WERI-Rb-1 (cell line): ENCODE results near the gene CPNE5.

ENCODE experiments used
- DNase-seq: peaks from one replicate; pipeline ENCODE4 v3.0.0-alpha.2; 2020
- H3K27ac ChIP-seq: fragments of 250-450 bp; sonication (Bioruptor Pico); 2 replicates; pipeline ENCODE4 v1.5.1; 2020; ENCODE audit warnings: mild to moderate bottlenecking, moderate library complexity
- H3K27me3 ChIP-seq: fragments of 250-450 bp; sonication (Bioruptor Pico); 2 replicates; pipeline ENCODE4 v1.5.1; 2021; ENCODE audit warnings: mild to moderate bottlenecking, low read depth, moderate library complexity; ENCODE audit not compliant: insufficient read depth, severe bottlenecking
- H3K36me3 ChIP-seq: fragments of 250-450 bp; sonication (Bioruptor Pico); 2 replicates; pipeline ENCODE4 v1.5.1; 2020; ENCODE audit warnings: mild to moderate bottlenecking, moderate library complexity
- H3K4me3 ChIP-seq: 2 replicates; pipeline ENCODE4 v1.5.1; 2011; ENCODE audit warnings: low read depth, mild to moderate bottlenecking, control low read depth, low read length
- H3K9me3 ChIP-seq: fragments of 250-450 bp; sonication (Bioruptor Pico); 2 replicates; pipeline ENCODE4 v1.5.1; 2021; ENCODE audit warnings: mild to moderate bottlenecking, moderate library complexity; ENCODE audit not compliant: severe bottlenecking
- TF ChIP-seq, protein P1 (sequence below): IDR thresholded peaks from 2 replicates; pipeline ENCODE4 v1.5.1; 2011; ENCODE audit warnings: low read depth, mild to moderate bottlenecking, control low read depth, inconsistent platforms, low read length

CPNE5 gene

DNA sequence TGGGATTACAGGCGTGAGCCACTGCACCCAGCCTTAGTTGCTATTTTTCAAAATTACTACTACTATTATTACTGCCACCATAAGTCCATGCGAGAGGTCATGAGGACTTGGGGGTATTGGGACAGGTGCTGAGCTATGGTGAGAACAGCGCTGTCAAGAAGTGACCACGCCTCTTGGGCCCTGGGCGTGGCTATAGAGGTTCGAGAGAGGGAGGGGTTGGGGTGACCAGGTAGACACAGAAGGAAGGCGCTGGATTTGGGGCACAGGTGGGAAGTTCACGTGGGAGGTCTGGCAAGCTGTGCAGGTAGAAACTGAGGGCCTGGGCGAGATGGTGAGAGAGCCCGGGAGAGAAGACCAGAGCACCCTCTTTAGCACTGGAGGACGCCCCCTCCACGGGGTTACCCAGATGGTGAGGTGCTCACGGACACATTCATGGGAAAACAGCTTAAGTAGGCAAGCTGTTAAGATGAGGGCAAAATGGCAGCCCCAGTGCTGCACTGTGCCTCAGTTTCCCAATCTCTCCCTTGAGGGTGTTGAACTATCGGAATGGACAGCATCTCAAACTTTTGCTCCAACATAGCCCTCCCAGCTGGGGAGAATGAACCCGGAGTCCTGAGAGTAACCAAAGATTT lies 80.6 kb downstream of the CPNE5 start:
- DNase-seq: peak; percentile 52
- Histone ChIP-seq H3K27ac (no peak overlapping the region), H3K9me3 (no peaks in the 10 kb centered on the region), H3K4me3 (peak overlapping the region; percentile 7; the same call in 1 of the 2 replicates), H3K27me3 (no peaks in the 10 kb centered on the region), H3K36me3 (no peaks in the 10 kb centered on the region)
- TF ChIP-seq, protein P1, sequence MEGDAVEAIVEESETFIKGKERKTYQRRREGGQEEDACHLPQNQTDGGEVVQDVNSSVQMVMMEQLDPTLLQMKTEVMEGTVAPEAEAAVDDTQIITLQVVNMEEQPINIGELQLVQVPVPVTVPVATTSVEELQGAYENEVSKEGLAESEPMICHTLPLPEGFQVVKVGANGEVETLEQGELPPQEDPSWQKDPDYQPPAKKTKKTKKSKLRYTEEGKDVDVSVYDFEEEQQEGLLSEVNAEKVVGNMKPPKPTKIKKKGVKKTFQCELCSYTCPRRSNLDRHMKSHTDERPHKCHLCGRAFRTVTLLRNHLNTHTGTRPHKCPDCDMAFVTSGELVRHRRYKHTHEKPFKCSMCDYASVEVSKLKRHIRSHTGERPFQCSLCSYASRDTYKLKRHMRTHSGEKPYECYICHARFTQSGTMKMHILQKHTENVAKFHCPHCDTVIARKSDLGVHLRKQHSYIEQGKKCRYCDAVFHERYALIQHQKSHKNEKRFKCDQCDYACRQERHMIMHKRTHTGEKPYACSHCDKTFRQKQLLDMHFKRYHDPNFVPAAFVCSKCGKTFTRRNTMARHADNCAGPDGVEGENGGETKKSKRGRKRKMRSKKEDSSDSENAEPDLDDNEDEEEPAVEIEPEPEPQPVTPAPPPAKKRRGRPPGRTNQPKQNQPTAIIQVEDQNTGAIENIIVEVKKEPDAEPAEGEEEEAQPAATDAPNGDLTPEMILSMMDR: no peak

- no peak overlapping the region for H3K27ac ChIP-seq
- no peaks in the 10 kb centered on the region for H3K36me3 ChIP-seq
- TF ChIP-seq, protein P1: no peak
- no peak overlapping the region for H3K4me3 ChIP-seq
- H3K27me3 ChIP-seq: no peaks in the 10 kb centered on the region
- no peak for DNase-seq
- H3K9me3 ChIP-seq: no peaks in the 10 kb centered on the region
Observed at GRCh38 chr6:36757943-36758508, 81.2 kb downstream of the CPNE5 start.

GRCh38 chr6:36757206-36757605 lies 82.0 kb downstream of the CPNE5 start:
- H3K4me3 ChIP-seq: no peak overlapping the region
- H3K27ac ChIP-seq: no peak overlapping the region
- no peak for DNase-seq
- TF ChIP-seq, protein P1: no peak
- H3K27me3 ChIP-seq: no peaks in the 10 kb centered on the region
- no peaks in the 10 kb centered on the region for H3K9me3 ChIP-seq
- no peaks in the 10 kb centered on the region for H3K36me3 ChIP-seq

DNA sequence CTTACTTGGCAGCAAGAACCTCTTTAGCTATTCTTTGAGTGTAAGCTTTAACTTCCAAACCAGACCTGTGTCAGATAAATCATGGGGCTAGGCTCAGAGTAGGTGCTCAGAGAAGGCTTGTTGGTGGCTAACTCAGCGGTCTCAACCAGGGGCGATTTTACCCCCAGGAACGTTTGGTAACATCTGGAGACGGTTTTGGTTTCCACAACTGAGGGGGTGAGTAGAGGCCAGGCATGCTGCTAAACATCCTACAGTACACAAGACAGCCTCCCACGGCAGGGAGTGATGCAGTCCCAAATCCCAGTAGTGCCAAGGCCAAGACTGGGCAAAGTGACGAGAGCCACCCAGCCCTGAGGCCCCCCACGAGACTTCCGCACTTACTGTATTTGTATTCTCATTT lies 82.5 kb downstream of the CPNE5 start:
- no peak for DNase-seq
- Histone ChIP-seq H3K4me3 (no peak overlapping the region), H3K27ac (no peak overlapping the region), H3K9me3 (no peaks in the 10 kb centered on the region), H3K36me3 (no peaks in the 10 kb centered on the region), H3K27me3 (no peaks in the 10 kb centered on the region)
- TF ChIP-seq, protein P1: no peak

DNA sequence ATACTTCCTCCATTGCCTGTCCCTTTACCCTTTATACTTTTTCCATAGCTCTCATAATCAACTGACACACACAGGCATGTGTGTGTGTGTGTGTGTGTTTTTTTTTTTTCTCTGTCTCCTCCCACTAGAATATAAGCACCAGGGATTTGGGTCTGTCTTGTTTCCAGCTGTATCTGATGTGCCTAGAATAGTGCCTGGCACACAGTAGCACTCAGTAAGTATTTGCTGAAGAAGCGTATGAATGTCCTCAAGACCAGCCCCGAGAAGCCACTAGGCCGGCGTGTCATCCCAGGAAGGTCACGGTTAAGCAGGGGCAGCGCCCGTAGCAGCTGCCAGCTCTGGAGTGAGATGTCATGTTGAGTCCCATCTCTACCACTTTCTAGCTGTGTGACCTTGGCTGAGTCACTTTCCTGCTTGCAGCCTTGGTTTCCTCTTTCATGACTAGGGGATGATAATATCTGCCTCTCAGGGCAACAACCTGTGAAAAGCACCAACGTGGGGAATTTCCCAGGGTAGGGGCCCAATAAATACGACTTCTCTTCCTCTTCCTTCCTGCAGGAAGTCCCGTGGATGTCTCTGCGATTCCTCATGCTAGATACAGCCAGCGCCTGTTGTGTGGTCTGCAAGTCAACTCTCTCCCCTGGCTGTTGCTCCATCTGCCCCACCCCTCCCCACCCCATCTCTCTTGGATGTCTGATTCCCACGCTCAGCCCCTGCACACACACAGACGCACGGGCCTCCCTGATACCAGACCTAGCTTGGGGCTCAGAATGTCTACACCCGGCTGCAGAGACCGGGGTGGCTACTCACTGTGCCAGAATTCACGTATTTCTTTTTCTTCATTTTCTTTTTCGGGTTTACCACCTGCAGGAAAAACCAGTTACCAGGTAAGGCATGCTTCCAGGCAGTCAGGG lies 83.6 kb downstream of the CPNE5 start:
- TF ChIP-seq, protein P1: no peak
- no peak overlapping the region for H3K4me3 ChIP-seq

More for the DNA sequence above, 83.6 kb downstream of the CPNE5 start:
- H3K36me3 ChIP-seq: no peaks in the 10 kb centered on the region
- no peak overlapping the region for H3K27ac ChIP-seq
- no peaks in the 10 kb centered on the region for H3K9me3 ChIP-seq
- H3K27me3 ChIP-seq: no peaks in the 10 kb centered on the region
- no peak for DNase-seq
